Panc1 (cell line): ENCODE results near the gene TMCO4. TPM values are rescaled to one million over a fixed set of nuclear protein-coding genes. Genes with fewer than 3 reads are reported as not detected.

Experiments
- ATAC-seq: fragments of 200-7000 bp; cut with Tn5 transposase; 2 replicates; pipeline ENCODE4 v1.9.1; 2020; ENCODE audit warnings: mild to moderate bottlenecking, moderate library complexity
- BruUV-seq: library from RNA; stranded (reverse); fragments of 400-500 nt; replicated peaks from 2 replicates; lab custom pipeline; 2021; lab: Mats Ljungman, UMichigan
- CTCF ChIA-PET: fragments of 300-600 bp; sonication (Branson Sonifier 250); formaldehyde crosslinking; loops from one replicate; lab custom pipeline; 2022; ENCODE audit warnings: antibody characterized with exemption; lab: Charles Lee
- POLR2A ChIA-PET: fragments of 300-600 bp; sonication (Branson Sonifier 250); formaldehyde crosslinking; loops from one replicate; lab custom pipeline; 2022; ENCODE audit warnings: antibody characterized with exemption; lab: Charles Lee
- DNase-seq: peaks from one replicate; pipeline ENCODE4 v3.0.0-alpha.2; 2010; ENCODE audit warnings: low read depth, low spot score
- H3K27ac ChIP-seq: 2 replicates; pipeline ENCODE4 v1.5.1; 2011; ENCODE audit warnings: mild to moderate bottlenecking, low read length, inconsistent platforms
- H3K27me3 ChIP-seq: fragments of 200-500 bp; sonication (Bioruptor generic); 2 replicates; pipeline ENCODE4 v1.6.0; 2014; ENCODE audit warnings: low read length, inconsistent platforms; ENCODE audit not compliant: control insufficient read depth, insufficient read depth
- H3K36me3 ChIP-seq: fragments of 200-500 bp; sonication (Bioruptor generic); 2 replicates; pipeline ENCODE4 v1.5.1; 2014; ENCODE audit warnings: inconsistent platforms, mild to moderate bottlenecking, low read length, moderate library complexity; ENCODE audit not compliant: control insufficient read depth, insufficient read depth
- H3K4me1 ChIP-seq: 2 replicates; pipeline ENCODE4 v1.5.1; 2011; ENCODE audit warnings: inconsistent platforms, mild to moderate bottlenecking, low read length, moderate library complexity; ENCODE audit not compliant: control insufficient read depth, insufficient read depth
- H3K4me3 ChIP-seq, 2 experiments: 2 replicates each; pipeline ENCODE4 v1.5.1; 2011 to 2012; ENCODE audit warnings: low read depth in 2 of 2, low read length in 2 of 2, mild to moderate bottlenecking in 2 of 2, inconsistent platforms in 1 of 2, moderate library complexity in 1 of 2
- H3K9me3 ChIP-seq: fragments of 200-500 bp; sonication (Bioruptor generic); 2 replicates; pipeline ENCODE4 v1.5.1; 2014; ENCODE audit warnings: low read depth, mild to moderate bottlenecking, inconsistent platforms, low read length, moderate library complexity; ENCODE audit not compliant: control insufficient read depth, insufficient read depth
- CTCF ChIP-seq: fragments of 450-650 bp; IDR thresholded peaks from 2 replicates; pipeline ENCODE4 v1.5.1; 2017; ENCODE audit warnings: mild to moderate bottlenecking
- POLR2AphosphoS5 ChIP-seq: IDR thresholded peaks from 2 replicates; pipeline ENCODE4 v1.6.1; 2012; ENCODE audit warnings: mild to moderate bottlenecking, low read depth, low read length, moderate library complexity
- REST ChIP-seq, 2 experiments: IDR thresholded peaks; 2 replicates each; pipeline ENCODE4 v1.6.1; 2011 to 2012; ENCODE audit warnings: low read depth in 2 of 2, control low read depth in 1 of 2, low read length in 1 of 2, mild to moderate bottlenecking in 1 of 2, moderate library complexity in 1 of 2; ENCODE audit not compliant: insufficient read depth in 1 of 2
- SIN3A ChIP-seq: IDR thresholded peaks from 2 replicates; pipeline ENCODE4 v1.6.1; 2012; ENCODE audit warnings: low read depth, mild to moderate bottlenecking, low read length, moderate library complexity, borderline replicate concordance; ENCODE audit not compliant: insufficient read depth
- TCF7L2 ChIP-seq: IDR thresholded peaks from 2 replicates; pipeline ENCODE4 v1.6.1; 2011; ENCODE audit warnings: mild to moderate bottlenecking, low read depth, low read length, inconsistent platforms
- in situ Hi-C: cut with HindIII; loops from 2 replicates; pipeline ENCODE4 v1.10.0; 2016; ENCODE audit warnings: low sequenced_read_pairs, low pct_unique_long_range_greater_than_20kb
- intact Hi-C: fragments of 100-400 bp; cut with micrococcal nuclease; formaldehyde crosslinking; loops from one replicate; pipeline ENCODE4 v1.10.0; 2022; ENCODE audit not compliant: unreplicated experiment
- total RNA-seq: library from RNA; stranded (reverse); gene quantifications from one replicate; pipeline ENCODE4 v1.2.1, GENCODE V29; 2021; ENCODE audit not compliant: unreplicated experiment

TMCO4 gene
- total RNA-seq, 1 experiment from 2014 or later, result 13.2 TPM

GRCh38 chr1:19680644-19681043 lies 119.1 kb downstream of the TMCO4 start:
- in situ Hi-C loops (no loop called here), intact Hi-C loops (no loop called here)
- ATAC-seq (no peak), DNase-seq (no peak)
- no peak for TF ChIP-seq POLR2AphosphoS5
- TF ChIP-seq REST (IDR thresholded peaks at IDR 0.05; ENCODE audit: insufficient read depth in 1 of 2, low read depth in 2 of 2, low read length in 1 of 2), result peak in 1 of 2 experiments; percentile 48; a peak in 2 of 4 replicates
- no peak overlapping the region for H3K27ac ChIP-seq
- H3K4me3 ChIP-seq, result no peak overlapping the region
- ChIA-PET CTCF (interaction anchor here (0.6 kb wide), 1 partner anchor 21 kb away, joined by 3 read pairs; no protein-coding TSS in a partner anchor), POLR2A (no interaction called here)
- H3K4me1 ChIP-seq, result no peaks in the 10 kb centered on the region
- no TSS peak for BruUV-seq
- no peaks in the 10 kb centered on the region; the same call in 1 of the 2 replicates for H3K27me3 ChIP-seq
- no peaks in the 10 kb centered on the region for H3K9me3 ChIP-seq
- H3K36me3 ChIP-seq, result no peaks in the 10 kb centered on the region

GRCh38 chr1:19679691-19680090 lies 120.0 kb downstream of the TMCO4 start:
- DNase-seq (no peak), ATAC-seq (no peak)
- ChIA-PET CTCF (no interaction called here), POLR2A (interaction anchor here (0.5 to 0.6 kb wide), 2 partner anchors 20 to 200 kb away, joined by 5 to 7 read pairs; no protein-coding TSS in a partner anchor)
- Histone ChIP-seq H3K4me3 (no peak overlapping the region), H3K27ac (no peak overlapping the region), H3K9me3 (no peaks in the 10 kb centered on the region), H3K27me3 (peaks cover 2% of the 10 kb centered on the region; the same call in 1 of the 2 replicates), H3K36me3 (no peaks in the 10 kb centered on the region), H3K4me1 (no peaks in the 10 kb centered on the region)
- in situ Hi-C loops, result no loop called here
- BruUV-seq, result no TSS peak
- intact Hi-C loops, result no loop called here
- no peak for TF ChIP-seq SIN3A
- TF ChIP-seq REST (IDR thresholded peaks at IDR 0.05; ENCODE audit: insufficient read depth in 1 of 2, low read depth in 2 of 2, low read length in 1 of 2), result no peak
- TF ChIP-seq TCF7L2, result no peak
- no peak for TF ChIP-seq CTCF
- no peak for TF ChIP-seq POLR2AphosphoS5
